Measurements from ENCODE around the gene GPR65.

GRCh38 chr14:87998482-87998881 is 6.5 kb upstream of the GPR65 start:
- TF ChIP-seq CTCF (IDR thresholded peaks at IDR 0.05), result no peak
- no peak for TF ChIP-seq POLR2A (IDR thresholded peaks at IDR 0.05)
- TF ChIP-seq EP300 (IDR thresholded peaks at IDR 0.05), result no peak
- no peak for TF ChIP-seq POLR2AphosphoS5 (IDR thresholded peaks at IDR 0.05)

Measured in suprapubic skin (tissue), 4 donors.